OCI-LY7 (cell line): ENCODE results near the gene TADA2B. TPM values are rescaled to one million over a fixed set of nuclear protein-coding genes. Genes with fewer than 3 reads are reported as not detected.

Experiments
- BruUV-seq: library from RNA; stranded (reverse); fragments of 400-500 nt; replicated peaks from 2 replicates; lab custom pipeline; 2021; lab: Mats Ljungman, UMichigan
- CTCF ChIA-PET: fragments of 300-600 bp; sonication (Branson Sonifier 250); formaldehyde crosslinking; loops from one replicate; lab custom pipeline; 2022; ENCODE audit warnings: antibody characterized with exemption; ENCODE audit not compliant: unreplicated experiment; lab: Charles Lee
- POLR2A ChIA-PET: fragments of 300-600 bp; sonication (Branson Sonifier 250); formaldehyde crosslinking; loops from one replicate; lab custom pipeline; 2022; ENCODE audit warnings: antibody characterized with exemption; lab: Charles Lee
- DNase-seq: peaks from one replicate; pipeline ENCODE4 v3.0.0-alpha.2; 2015; ENCODE audit warnings: low spot score
- H2AFZ ChIP-seq: fragments of 200-600 bp; sonication (generic), shearing (Covaris generic); 2 replicates; pipeline ENCODE4 v1.6.1; 2014; ENCODE audit warnings: mild to moderate bottlenecking, antibody characterized with exemption, low read length, moderate library complexity
- H3K27ac ChIP-seq: fragments of 200-600 bp; sonication (generic); 2 replicates; pipeline ENCODE4 v1.5.1; 2014; ENCODE audit warnings: mixed run types, low read depth, mild to moderate bottlenecking, moderate library complexity, low read length, inconsistent platforms; ENCODE audit not compliant: poor library complexity, severe bottlenecking
- H3K36me3 ChIP-seq: fragments of 200-600 bp; sonication (generic); 2 replicates; pipeline ENCODE4 v1.6.1; 2014; ENCODE audit warnings: mild to moderate bottlenecking, antibody characterized with exemption, low read length, moderate library complexity, mixed read lengths; ENCODE audit not compliant: insufficient read depth
- H3K4me1 ChIP-seq: fragments of 200-600 bp; sonication (generic); 2 replicates; pipeline ENCODE4 v1.5.1; 2014; ENCODE audit warnings: mild to moderate bottlenecking, low read length; ENCODE audit not compliant: insufficient read depth, poor library complexity, severe bottlenecking
- H3K4me2 ChIP-seq: fragments of 200-600 bp; sonication (generic); 2 replicates; pipeline ENCODE4 v1.6.1; 2014; ENCODE audit warnings: mild to moderate bottlenecking, low read length
- H3K4me3 ChIP-seq: fragments of 200-600 bp; sonication (generic); 2 replicates; pipeline ENCODE4 v1.5.1; 2014; ENCODE audit warnings: mild to moderate bottlenecking, low read depth, low read length; ENCODE audit not compliant: poor library complexity, severe bottlenecking
- H3K79me2 ChIP-seq: fragments of 200-600 bp; sonication (generic); 2 replicates; pipeline ENCODE4 v1.6.1; 2016; ENCODE audit warnings: low read depth, mild to moderate bottlenecking, low read length, moderate library complexity, mixed read lengths; ENCODE audit not compliant: insufficient read depth
- H3K9me2 ChIP-seq: fragments of 200-600 bp; sonication (generic); 2 replicates; pipeline ENCODE4 v1.6.1; 2016; ENCODE audit warnings: mild to moderate bottlenecking, low read length, mixed read lengths; ENCODE audit not compliant: insufficient read depth
- H3K9me3 ChIP-seq: fragments of 200-600 bp; sonication (generic); 2 replicates; pipeline ENCODE4 v1.6.1; 2014; ENCODE audit warnings: mild to moderate bottlenecking, mixed run types, low read length, mixed read lengths
- H4K20me1 ChIP-seq: fragments of 200-600 bp; sonication (generic); 2 replicates; pipeline ENCODE4 v1.6.1; 2014; ENCODE audit warnings: mild to moderate bottlenecking, antibody characterized with exemption, low read length, moderate library complexity, mixed read lengths; ENCODE audit not compliant: insufficient read depth
- CTCF ChIP-seq: fragments of 200-600 bp; sonication (generic); conservative IDR thresholded peaks from 2 replicates; pipeline ENCODE4 v1.5.1; 2014; ENCODE audit warnings: mild to moderate bottlenecking, antibody characterized with exemption, low read length, moderate library complexity, mixed read lengths
- EZH2phosphoT487 ChIP-seq: fragments of 200-600 bp; sonication (generic); IDR thresholded peaks from 2 replicates; pipeline ENCODE4 v1.6.1; 2018; ENCODE audit warnings: low read depth, borderline replicate concordance, mild to moderate bottlenecking, mixed run types, antibody characterized with exemption, low read length, moderate library complexity, mixed read lengths
- intact Hi-C: fragments of 100-400 bp; cut with micrococcal nuclease; formaldehyde crosslinking; loops from one replicate; pipeline ENCODE4 v1.10.0; 2022; ENCODE audit not compliant: unreplicated experiment
- total RNA-seq, 2 experiments: library from RNA; depleted of rRNA in 1 of 2; stranded (reverse); fragments of >200 nt in 1 of 2; shearing (Covaris generic) in 1 of 2; gene quantifications; 2 replicates each; pipeline ENCODE4 v1.2.3, GENCODE V29; 2014 to 2022

TADA2B gene
- total RNA-seq, 2 experiments from 2014 or later = 9.9 to 20.2 TPM

- Histone ChIP-seq H3K36me3 (no peaks in the 10 kb centered on the region), H3K4me2 (peak overlapping the region; percentile 98), H2AFZ (peak overlapping the region; percentile 4; the same call in 1 of the 2 replicates), H3K4me3 (peak overlapping the region; percentile 71), H4K20me1 (no peaks in the 10 kb centered on the region), H3K27ac (no peak overlapping the region), H3K79me2 (no peaks in the 10 kb centered on the region), H3K9me2 (no peaks in the 10 kb centered on the region), H3K4me1 (peaks cover 13% of the 10 kb centered on the region), H3K9me3 (no peaks in the 10 kb centered on the region)
- BruUV-seq = no TSS peak
- CTCF ChIA-PET = no interaction called here
- no peak for TF ChIP-seq CTCF
- no peak for TF ChIP-seq EZH2phosphoT487
- POLR2A ChIA-PET = no interaction called here
- DNase-seq = no peak
- intact Hi-C loops = loop anchor here (10.0 kb wide), 1 partner anchor 839 kb away; the partner anchor contains the start of gene WFS1
Observed at GRCh38 chr4:7103607-7104365, 60.6 kb downstream of the TADA2B start.

GRCh38 chr4:7104366-7105031 lies 61.3 kb downstream of the TADA2B start:
- ChIA-PET CTCF (interaction anchor here (0.6 kb wide), 1 partner anchor 178 kb away, joined by 3 read pairs; no protein-coding TSS in a partner anchor), POLR2A (interaction anchor here (0.5 kb wide), 1 partner anchor 1185 kb away, joined by 7 read pairs; no protein-coding TSS in a partner anchor)
- H3K36me3 ChIP-seq = no peaks in the 10 kb centered on the region
- no peak overlapping the region for H3K4me3 ChIP-seq
- no peak for DNase-seq
- no peak overlapping the region for H2AFZ ChIP-seq
- H3K27ac ChIP-seq = no peak overlapping the region
- intact Hi-C loops = loop anchor here (10.0 kb wide), 1 partner anchor 840 kb away; the partner anchor contains the start of gene WFS1
- no TSS peak for BruUV-seq
- no peaks in the 10 kb centered on the region for H4K20me1 ChIP-seq
- peaks cover 13% of the 10 kb centered on the region for H3K4me1 ChIP-seq
- H3K79me2 ChIP-seq = no peaks in the 10 kb centered on the region
- no peak for TF ChIP-seq CTCF
- no peak for TF ChIP-seq EZH2phosphoT487
- H3K9me2 ChIP-seq = no peaks in the 10 kb centered on the region
- H3K9me3 ChIP-seq = no peaks in the 10 kb centered on the region
- H3K4me2 ChIP-seq = no peak overlapping the region
